Measurements from ENCODE around the gene DDX25.
A peak's percentile ranks its signal among the peaks of the same experiment; 100 is the strongest.

The DDX25 gene

GRCh38 chr11:125939081-125939521, 34.8 kb downstream of the DDX25 start:
- no peak for DNase-seq

- no peak for DNase-seq
Observed at GRCh38 chr11:125940145-125940544, 35.8 kb downstream of the DDX25 start.

DNA sequence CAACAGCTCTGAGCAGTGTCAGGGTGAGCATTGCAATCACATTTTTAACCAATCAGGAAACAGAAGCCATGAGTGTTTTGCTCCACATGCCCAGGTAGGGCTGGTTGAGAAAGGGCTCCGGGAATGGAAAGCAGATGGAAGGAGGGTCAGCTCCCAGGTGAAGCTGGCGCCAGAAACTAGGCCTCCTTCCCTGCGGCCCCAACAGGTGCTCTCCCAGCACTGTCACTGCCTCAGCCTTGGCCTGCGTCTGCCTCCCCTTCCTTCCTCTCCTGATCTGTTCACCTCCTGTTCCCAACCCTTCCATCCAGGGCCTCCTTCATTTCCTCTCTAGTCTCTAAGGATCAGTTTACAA, 36.9 kb downstream of the DDX25 start:
- DNase-seq, result no peak

DNA sequence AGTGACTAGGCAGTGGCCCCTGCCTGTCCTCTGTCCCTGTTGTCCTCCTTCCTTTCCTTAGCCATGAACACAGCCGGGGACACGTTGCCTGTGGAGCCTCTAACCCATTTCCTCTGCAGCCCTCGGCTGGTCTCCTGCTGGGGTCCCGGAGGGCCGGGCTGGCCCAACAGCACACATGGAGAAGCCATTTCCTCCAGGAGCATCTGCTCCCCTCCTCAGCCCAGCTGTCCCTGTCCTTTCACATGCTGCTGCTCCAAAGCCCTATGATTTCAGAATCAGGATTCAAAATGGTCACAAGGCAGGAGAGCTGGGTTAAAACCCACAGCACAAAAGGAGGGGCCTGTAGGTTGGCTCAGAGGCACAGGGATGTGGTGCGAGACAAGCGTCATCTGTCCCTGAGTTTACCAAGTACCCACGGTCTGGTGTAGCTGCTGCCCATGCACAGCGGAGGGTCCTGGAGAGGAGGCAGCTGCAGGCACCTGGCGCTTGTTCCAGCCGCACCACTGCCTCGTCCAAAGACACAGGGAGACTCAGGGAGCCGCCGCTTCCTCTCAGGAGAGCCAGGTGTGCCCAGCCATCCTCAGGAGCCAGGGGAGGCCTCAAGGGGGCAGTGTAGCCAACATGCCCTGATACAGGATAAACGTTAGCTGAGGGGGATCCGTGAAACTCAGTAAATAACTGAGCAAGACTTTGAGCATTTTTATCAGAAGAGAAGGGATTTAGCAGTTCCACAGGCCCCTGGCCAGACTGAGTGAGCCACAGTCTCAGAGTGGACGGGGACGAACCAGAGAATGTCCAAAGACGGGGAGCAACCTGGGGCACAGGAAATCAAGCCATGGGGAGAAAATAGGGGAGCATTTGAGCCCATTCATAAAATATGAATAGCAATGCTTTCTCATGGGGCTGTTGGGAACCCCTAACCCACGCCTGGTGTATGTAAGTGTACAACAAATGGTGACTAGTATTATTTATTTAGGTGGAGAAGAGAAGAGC, 37.6 kb downstream of the DDX25 start:
- DNase-seq, result peak; percentile 75

DNA sequence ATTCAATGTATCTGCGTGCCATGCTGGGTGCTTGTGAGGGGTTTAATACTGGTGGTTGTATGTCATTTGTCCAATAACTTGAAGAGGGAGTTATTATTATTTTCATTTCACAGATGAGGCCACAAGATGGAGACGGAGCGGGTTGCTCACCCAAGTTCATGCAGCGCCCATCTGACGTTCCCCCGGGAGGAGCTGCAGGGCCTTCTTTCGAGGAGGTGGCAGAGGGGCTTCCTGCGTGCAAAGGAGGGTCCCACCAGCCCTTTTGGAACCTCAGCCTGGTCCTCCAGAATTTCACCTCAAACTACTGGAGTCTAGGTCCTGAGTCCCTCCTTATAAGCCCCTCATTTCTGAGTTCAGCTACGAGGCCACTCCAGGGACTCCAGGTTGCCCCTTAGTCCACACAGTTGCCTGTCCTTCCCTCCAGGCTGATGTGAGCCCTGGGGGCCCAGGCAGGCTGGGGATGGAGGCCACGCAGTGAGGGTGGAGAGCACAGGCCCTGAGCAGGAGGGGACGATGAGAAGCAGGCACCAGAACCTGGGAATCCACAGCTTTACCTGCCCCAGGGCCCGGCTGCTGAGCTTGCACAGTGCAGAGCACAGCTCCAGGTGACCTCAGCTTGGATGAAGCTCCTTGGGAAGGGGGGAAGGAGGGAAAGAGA, 38.6 kb downstream of the DDX25 start:
- DNase-seq, result no peak

DNA sequence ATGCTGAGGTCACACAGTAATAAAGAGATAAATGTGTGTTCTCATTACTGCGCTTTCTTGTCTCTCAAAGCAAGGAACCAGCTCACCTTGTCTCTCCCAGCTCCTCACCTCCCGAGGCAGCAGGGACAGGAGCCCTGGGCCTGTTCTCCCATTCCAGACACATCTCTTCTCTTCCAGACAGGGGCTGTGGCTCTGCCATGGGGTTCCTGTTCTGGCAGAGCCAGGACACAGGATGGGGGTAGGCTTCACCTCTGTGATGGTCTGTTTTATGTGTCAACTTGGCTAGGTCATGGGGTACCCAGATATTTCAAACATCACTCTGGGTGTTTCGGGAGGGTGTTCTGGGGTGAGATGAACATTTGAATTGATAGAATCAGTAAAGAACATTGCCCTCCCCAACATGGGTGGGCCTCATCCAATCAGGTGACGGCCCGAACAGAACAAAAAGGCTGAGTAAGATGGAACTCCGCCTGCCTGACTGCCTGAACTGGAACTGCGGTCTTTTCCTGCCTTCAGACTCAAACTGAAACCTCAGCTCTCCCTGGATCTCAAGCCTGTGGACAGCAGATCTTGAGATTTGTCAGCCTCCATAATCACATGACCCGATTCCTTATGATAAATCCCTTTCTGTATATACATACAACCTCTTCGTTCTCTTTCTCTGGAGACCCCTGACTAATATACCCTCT, 39.5 kb downstream of the DDX25 start:
- no peak for DNase-seq

DNA sequence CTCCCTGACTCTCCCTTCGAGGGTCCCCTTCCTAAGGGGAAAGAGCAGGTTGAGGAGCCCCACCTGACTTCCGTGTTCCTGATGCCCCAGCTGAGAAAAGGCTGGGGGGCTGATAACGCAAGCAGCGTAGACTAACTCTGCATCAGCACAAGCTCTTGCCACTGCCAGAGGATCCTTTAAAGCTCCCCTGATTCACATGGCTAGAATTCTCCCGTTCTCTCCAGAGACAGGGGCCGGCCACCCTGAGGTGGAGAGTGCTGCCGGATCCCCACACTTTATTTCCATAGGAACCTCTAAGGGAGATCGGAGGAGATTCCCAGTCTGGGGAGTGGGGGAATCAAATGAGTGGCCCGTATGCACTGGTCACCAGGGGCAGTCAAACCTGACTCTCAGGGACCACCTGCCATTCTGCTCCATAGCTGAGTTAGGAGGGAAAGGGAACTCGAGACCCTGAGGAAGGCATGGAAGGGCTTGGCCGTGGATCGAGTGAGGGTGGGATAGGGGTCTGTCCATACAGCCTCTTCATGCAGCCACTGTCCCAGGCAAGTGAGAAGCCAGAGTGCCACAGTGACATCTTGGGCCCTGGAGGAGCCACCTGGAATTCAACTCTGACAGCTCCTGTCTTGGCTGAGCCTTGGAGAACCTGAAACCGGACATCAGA, 40.2 kb downstream of the DDX25 start:
- DNase-seq, result no peak

GRCh38 chr11:125945011-125945796, 40.9 kb downstream of the DDX25 start:
- no peak for DNase-seq

DNA sequence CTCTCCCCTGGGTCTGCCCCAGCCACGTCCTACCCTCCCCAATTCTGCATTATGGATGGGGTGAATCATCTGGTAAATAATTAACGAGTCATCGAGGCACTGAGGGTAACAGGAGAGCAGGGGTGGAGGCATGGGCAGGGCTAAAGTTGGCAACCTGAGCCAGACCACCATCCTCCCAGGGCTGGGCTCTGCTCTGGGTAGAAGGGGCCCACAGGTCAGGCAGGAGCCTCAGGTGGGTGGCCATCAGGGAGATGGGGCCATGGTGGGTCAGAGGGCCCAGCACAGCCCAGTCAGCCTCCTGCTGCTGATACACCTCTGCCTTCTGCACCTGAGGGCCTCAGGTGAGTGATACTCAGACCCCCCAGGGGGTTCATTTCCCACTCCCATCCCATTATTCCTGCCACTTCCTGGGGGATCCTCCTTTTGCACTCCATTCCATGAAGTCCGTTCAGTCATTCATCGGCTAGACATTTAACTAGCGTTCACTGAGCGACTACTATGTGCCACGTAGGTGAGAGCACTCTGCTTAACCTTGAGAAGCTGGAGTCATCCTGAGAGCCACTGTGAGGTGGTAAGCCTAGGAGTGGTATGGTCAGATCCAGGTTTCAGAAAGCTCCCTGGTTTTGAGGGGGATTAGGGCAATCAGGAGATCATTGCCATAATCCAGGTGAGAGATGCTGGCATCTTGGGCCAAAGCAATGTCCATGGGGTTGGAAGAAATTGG, 41.7 kb downstream of the DDX25 start, which contains the start of gene VSIG10L2:
Gene VSIG10L2 (plus strand): TSS at position 248 of the 724 bp plus-strand sequence. CDS start 12 bp downstream, at position 260.
- DNase-seq, result no peak

DNA sequence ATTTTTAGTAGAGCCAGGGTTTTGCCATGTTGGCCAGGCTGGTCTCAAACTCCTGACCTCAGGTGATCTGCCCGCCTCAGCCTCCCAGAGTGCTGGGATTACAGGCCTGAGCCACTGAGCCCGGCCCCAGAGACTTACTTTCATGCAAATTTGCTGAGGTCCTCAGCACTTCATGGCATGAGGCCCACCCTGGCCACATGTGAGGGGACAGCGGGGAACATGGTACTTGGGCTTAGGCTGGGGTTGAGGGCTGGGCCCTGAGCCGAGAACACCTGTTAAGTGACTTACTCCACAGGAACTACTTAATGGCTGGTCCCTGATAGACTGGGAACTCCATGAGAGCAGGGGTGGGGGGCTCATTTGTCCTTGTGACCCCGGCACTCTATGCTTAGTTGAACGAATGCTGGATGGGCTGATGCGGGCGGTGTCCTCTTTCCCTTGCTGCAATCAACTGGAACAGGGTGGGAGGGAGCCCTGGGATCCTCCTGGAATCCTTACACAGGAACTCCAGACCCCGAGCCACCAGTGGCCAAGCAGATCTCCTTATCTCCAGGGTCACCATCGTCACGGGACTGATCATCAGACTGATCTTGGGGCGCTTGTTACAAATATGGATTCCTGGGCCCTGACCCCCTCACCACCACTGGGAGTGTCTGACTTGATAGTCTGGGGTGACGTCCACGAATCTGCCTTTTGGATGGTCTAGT, 42.6 kb downstream of the DDX25 start:
- no peak for DNase-seq

- no peak for DNase-seq
Observed at GRCh38 chr11:125947419-125948277, 43.3 kb downstream of the DDX25 start.

DNA sequence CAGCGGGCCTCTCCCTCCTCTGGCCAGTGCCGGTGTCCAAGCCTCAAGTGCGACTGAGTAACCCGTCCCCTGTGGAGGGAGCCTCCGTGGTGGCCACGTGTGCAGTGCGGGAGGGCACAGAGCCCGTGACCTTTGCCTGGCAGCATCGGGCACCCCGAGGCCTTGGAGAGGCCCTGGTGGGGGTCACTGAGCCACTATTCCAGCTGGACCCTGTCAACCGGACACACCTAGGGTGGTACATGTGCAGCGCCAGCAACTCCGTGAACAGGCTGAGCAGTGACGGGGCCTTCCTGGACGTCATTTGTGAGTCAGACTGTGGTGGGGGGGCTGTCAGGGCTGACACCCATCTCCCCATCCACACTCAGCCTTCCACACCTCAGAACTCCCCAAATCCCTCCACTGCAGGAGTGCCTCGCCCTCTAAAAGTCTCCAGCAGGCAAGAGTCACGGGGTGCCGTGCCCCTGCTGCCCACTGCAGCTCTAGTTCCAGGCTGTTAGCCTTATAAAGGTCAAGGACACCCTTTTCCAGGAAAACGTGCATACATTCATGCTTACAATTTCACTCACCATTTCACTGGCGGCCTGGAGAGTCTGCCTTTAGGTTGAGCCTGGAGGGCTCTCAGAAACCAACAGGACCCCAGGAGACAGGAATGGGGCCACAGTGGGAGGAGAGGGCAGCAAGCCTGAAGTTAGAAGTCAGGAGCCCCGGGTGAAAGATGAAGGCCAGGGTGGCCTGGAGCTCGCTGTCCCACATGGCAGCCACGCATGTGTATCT, 44.2 kb downstream of the DDX25 start:
- no peak for DNase-seq

DNA sequence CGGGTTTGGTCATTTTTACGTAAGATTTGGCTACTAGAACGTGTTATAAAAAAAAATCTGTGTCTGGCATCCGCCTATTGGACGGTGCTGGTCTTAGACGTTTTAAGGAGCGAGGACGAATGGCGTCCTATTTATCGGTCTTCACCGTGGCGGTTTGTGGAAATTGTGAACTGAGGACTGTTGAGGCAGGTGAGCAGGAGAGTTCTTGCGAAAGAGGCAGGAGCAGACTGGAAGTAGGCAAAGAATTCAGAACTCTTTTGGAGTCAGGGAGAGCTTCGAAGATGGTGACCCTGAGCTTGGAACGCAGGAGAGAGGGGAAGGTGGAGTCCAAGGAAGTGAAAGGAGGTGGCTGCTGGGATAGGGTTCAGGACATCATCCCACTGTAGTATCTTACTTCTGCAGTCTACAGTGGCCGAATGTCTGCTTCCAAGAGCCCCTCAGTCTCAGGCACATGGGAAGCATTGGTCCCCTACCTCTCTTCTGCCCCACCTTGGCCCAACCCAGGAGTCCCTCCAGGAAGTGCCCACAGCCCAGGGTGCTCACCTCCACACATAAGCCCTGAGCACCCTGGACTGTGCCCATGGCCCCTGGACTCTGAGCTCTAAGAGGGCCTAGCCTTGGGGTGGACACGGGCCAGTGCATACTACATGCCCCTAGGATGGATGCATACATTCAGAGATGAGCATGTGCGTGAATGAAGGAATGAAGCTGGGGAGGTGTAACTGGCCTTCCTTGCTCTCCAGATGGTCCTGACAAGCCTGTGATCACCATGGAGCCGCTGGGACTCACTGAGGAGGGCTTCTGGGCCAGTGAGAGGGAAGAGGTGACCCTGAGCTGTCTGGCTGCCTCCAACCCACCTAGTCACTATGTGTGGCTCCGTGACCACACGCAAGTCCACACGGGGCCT, 45.2 kb downstream of the DDX25 start:
- DNase-seq, result no peak

DNA sequence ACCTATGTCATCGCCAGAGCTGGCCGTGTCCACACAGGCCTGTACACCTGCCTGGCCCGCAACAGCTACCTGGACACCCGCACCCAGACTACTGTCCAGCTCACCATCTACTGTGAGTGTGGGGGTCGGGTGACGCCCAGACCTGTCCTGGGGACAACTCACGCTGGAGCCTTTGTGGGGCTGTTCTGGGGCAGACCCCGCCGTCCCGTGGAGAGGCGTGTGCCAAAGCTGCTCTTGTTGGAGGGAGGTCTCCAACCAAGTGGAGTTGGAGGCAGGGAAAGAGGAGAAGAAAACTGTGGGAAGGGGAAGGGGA, 45.8 kb downstream of the DDX25 start:
- no peak for DNase-seq

DNA sequence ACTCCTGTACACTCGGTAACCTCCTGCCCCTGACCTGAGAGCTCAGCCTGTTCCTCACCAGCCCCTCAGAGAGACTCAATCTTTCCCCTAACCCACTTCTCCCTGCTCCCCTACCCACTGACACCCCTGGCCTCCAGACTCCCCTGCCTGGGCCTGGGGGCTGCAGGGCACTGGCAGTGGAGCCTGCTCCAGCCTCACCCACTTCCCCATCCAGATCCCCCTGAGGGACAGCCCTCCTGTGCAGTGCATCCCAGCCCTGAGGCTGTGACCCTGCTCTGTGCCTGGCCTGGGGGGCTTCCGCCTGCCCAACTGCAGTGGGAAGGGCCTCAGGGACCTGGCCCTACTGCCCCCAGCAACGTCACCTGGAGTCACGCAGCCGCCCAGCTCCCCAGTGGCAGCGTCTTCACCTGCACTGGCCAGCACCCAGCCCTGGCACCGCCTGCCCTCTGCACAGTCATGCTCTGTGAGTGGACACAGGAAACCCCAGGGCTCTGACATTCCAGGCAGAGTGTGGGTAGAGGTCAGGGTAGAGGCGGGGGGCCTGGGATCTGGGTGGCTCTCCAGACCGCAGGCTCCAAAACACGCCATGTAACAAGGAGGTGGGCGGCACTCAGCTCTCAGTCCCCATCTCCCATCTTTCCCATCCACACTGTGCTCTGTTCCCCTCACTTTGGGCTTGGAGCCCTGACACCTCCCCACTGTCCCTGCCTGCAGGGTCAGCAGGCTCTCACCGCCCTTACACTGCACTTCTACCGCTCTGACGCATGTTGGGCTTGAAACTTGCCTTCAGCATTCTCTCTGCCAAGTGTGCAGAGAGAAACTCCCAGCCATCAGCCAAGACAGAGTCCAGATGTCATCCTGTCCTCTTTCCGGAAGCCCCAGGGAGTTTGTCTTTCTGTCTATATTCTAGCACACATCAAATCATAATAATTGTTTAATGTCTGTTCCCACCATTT, 46.7 kb downstream of the DDX25 start:
- no peak for DNase-seq

DNA sequence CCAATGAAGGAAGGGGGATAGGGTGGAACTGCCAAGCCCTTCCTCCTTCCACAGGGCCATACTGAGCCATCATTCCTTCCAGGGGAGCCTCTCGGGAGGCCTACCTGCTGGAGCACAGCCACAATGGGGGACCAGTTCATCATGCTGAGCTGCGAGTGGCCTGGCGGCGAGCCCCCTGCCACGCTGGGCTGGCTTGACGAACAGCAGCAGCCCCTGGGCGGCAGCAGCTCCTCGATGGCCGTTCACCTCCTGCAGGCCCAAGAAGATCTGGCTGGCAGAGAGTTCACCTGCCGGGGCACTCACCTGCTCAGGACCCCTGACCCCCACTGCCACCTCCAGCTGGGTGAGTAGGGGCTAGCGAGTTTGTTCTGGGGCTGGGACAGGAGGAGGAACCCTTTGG, 47.4 kb downstream of the DDX25 start:
- no peak for DNase-seq

DNA sequence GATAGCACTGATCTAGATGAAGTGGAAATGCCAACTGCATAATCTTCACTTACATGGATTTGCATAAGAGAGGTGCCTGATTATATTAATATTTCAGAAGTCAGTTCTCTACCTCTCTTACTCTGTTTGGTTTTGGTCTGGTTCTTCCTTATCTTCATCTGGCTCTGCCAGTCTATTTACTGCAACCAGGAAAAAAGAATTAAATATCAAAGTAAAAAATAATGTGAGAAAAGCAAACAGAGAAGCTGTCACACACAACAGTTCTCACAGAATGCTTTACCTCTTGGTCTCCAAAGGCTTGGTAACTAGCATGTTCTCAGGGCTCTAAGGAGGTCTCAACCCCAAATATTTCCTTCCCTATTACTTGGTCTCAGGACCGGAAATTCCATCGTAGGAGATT, 48.3 kb downstream of the DDX25 start:
- no peak for DNase-seq
